Mucosa of stomach (tissue), 1 donor: Measurements from ENCODE around the gene STXBP3.

Source experiments
- H3K27me3 ChIP-seq: one replicate; pipeline ENCODE4 v1.7.0; 2013; ENCODE audit warnings: mild to moderate bottlenecking, low read length; ENCODE audit not compliant: control insufficient read depth, insufficient read depth
- H3K36me3 ChIP-seq: one replicate; pipeline ENCODE4 v1.7.0; 2013; ENCODE audit warnings: low read length; ENCODE audit not compliant: control insufficient read depth, insufficient read depth
- H3K4me1 ChIP-seq: one replicate; pipeline ENCODE4 v1.7.0; 2013; ENCODE audit warnings: mild to moderate bottlenecking, low read length; ENCODE audit not compliant: control insufficient read depth, insufficient read depth
- H3K4me3 ChIP-seq: one replicate; pipeline ENCODE4 v1.7.0; 2013; ENCODE audit warnings: low read length
- H3K9ac ChIP-seq: one replicate; pipeline ENCODE4 v1.7.0; 2013; ENCODE audit warnings: mild to moderate bottlenecking, low read length, moderate library complexity
- H3K9me3 ChIP-seq: one replicate; pipeline ENCODE4 v1.7.0; 2013; ENCODE audit warnings: mild to moderate bottlenecking, low read length, moderate library complexity; ENCODE audit not compliant: control insufficient read depth
- donor health status: Pancreatic carcinoma.

The STXBP3 gene

GRCh38 chr1:108716437-108717230, 29.8 kb upstream of the STXBP3 start:
- no peaks in the 10 kb centered on the region for H3K27me3 ChIP-seq
- peaks cover 8% of the 10 kb centered on the region for H3K4me1 ChIP-seq
- H3K36me3 ChIP-seq = no peaks in the 10 kb centered on the region
- H3K9ac ChIP-seq = no peak overlapping the region
- no peak overlapping the region for H3K4me3 ChIP-seq
- no peaks in the 10 kb centered on the region for H3K9me3 ChIP-seq

DNA sequence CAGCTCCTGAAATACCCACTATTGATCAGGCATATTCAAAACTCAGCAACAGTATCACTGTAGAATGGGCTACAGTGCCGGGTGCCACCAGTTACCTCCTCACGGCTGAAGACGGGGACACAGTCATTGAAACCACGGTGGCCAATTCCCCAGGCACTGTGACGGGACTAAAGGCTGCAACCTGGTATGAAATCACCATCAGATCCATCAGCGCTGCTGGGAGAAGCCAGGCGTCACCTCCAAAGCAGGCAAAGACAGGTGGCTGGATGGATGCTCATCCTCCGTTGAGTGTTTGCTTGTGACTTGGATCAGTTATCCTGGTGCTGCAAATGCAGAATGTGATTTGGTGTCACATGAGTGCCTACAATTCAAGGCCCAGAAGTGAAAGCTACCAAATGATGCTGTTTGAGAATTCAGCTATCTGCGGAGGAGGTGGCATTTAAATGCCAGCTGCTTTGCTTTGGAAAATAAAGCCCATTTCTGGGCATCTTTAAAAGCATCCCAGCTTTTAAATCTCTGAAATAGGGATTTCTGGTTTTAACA, 28.6 kb upstream of the STXBP3 start:
- Histone ChIP-seq H3K4me3 (no peak overlapping the region), H3K9ac (no peak overlapping the region), H3K27me3 (no peaks in the 10 kb centered on the region), H3K9me3 (no peaks in the 10 kb centered on the region), H3K36me3 (no peaks in the 10 kb centered on the region), H3K4me1 (peaks cover 8% of the 10 kb centered on the region)

GRCh38 chr1:108718927-108719655, 27.4 kb upstream of the STXBP3 start:
- Histone ChIP-seq H3K4me3 (no peak overlapping the region), H3K36me3 (no peaks in the 10 kb centered on the region), H3K4me1 (peaks cover 8% of the 10 kb centered on the region), H3K27me3 (no peaks in the 10 kb centered on the region), H3K9me3 (no peaks in the 10 kb centered on the region), H3K9ac (no peak overlapping the region)

GRCh38 chr1:108719656-108720435, 26.6 kb upstream of the STXBP3 start:
- Histone ChIP-seq H3K4me3 (no peak overlapping the region), H3K9me3 (no peaks in the 10 kb centered on the region), H3K9ac (no peak overlapping the region), H3K4me1 (peaks cover 8% of the 10 kb centered on the region), H3K27me3 (no peaks in the 10 kb centered on the region), H3K36me3 (no peaks in the 10 kb centered on the region)

DNA sequence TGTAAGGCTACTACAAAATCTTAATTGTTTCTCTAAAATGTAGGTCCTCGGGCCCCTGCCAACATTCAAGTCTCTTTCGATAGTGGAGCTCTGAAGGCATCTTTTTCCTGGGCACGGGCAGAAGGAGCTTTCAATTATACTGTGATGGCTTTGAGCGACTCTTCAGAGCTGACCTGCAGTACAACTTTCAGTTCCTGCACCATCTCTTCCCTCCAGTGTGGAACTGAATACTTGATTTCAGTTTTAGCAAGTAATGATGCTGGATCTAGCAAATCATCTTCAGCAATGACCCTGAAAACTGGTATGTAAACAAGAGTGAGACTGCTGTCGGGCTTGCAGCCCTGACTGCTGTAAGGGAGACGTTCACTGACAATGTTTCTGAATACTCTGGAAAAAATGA, 24.2 kb upstream of the STXBP3 start:
- Histone ChIP-seq H3K36me3 (no peaks in the 10 kb centered on the region), H3K27me3 (no peaks in the 10 kb centered on the region), H3K4me1 (peaks cover 16% of the 10 kb centered on the region), H3K4me3 (no peak overlapping the region), H3K9me3 (no peaks in the 10 kb centered on the region), H3K9ac (no peak overlapping the region)

- no peaks in the 10 kb centered on the region for H3K36me3 ChIP-seq
- no peaks in the 10 kb centered on the region for H3K27me3 ChIP-seq
- no peaks in the 10 kb centered on the region for H3K9me3 ChIP-seq
- H3K4me1 ChIP-seq = peaks cover 8% of the 10 kb centered on the region
- no peak overlapping the region for H3K9ac ChIP-seq
- H3K4me3 ChIP-seq = no peak overlapping the region
Measured at GRCh38 chr1:108725906-108726305, 20.6 kb upstream of the STXBP3 start.

- no peaks in the 10 kb centered on the region for H3K27me3 ChIP-seq
- H3K9ac ChIP-seq = no peak overlapping the region
- no peak overlapping the region for H3K4me3 ChIP-seq
- no peaks in the 10 kb centered on the region for H3K9me3 ChIP-seq
- no peaks in the 10 kb centered on the region for H3K36me3 ChIP-seq
- H3K4me1 ChIP-seq = peaks cover 8% of the 10 kb centered on the region
Measured at GRCh38 chr1:108728327-108728923, 18.0 kb upstream of the STXBP3 start.

DNA sequence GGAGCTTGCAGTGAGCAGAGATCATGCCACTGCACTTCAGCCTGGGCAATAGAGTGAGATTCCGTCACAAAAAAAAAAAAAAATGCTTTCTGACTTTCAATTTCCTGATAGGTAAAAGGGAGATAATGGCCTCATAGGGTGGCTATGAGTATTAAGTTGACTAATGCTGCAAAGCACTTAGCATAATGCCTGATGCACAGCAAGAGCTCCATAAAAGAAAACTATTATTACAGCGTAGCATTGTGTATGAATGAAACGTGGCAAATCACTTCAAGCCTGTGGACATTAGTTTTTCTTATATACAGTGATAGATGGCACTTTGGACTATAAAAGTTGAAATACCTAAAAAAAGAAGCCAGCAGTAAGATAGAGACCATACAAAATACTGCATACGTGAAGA, 17.0 kb upstream of the STXBP3 start:
- Histone ChIP-seq H3K9me3 (no peaks in the 10 kb centered on the region), H3K27me3 (no peaks in the 10 kb centered on the region)

GRCh38 chr1:108732398-108732797, 14.1 kb upstream of the STXBP3 start:
- Histone ChIP-seq H3K9ac (no peak overlapping the region), H3K9me3 (no peaks in the 10 kb centered on the region), H3K4me1 (no peaks in the 10 kb centered on the region), H3K4me3 (no peak overlapping the region), H3K27me3 (no peaks in the 10 kb centered on the region), H3K36me3 (no peaks in the 10 kb centered on the region)

More for the DNA sequence above, 17.0 kb upstream of the STXBP3 start:
- Histone ChIP-seq H3K36me3 (no peaks in the 10 kb centered on the region), H3K9ac (no peak overlapping the region), H3K4me1 (peaks cover 8% of the 10 kb centered on the region), H3K4me3 (no peak overlapping the region)

DNA sequence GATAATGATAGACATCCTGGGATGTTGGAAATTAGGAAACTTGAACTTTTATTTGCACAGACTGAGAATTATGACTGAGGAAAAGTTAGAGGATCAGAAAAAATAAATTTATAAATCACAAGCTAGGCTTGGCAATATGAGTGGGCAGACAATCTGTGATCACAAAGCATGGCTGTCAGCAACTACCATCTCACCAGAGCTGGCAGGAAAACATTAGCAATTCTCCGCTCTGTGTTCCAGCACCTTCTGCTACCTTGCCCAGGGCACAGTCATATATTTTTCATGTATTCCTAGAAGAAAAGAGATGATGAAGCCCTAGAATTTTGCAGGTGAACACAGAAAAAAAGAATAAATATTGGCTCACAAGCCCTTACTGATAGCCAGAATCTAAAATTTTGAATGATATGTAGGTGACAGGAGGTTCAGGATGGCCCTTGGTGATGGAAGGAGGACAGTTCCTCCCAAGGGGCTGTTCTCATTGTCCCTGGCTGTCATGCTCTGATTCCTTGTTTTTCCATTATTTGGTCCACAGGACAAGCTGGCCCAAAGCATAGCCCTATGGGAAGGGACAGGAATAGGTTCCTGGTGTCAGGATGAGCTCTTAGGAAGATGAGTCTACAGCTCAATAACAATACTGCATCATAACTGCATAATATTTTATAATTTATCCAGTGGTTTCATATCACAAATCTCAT, 12.2 kb upstream of the STXBP3 start:
- Histone ChIP-seq H3K4me1 (no peaks in the 10 kb centered on the region), H3K36me3 (no peaks in the 10 kb centered on the region), H3K27me3 (no peaks in the 10 kb centered on the region), H3K4me3 (no peak overlapping the region), H3K9me3 (no peaks in the 10 kb centered on the region), H3K9ac (no peak overlapping the region)

- H3K36me3 ChIP-seq = no peaks in the 10 kb centered on the region
- no peaks in the 10 kb centered on the region for H3K27me3 ChIP-seq
- no peaks in the 10 kb centered on the region for H3K9me3 ChIP-seq
- no peak overlapping the region for H3K4me3 ChIP-seq
- H3K4me1 ChIP-seq = peaks cover 4% of the 10 kb centered on the region
- H3K9ac ChIP-seq = no peak overlapping the region
Measured at GRCh38 chr1:108742253-108742652, 4.2 kb upstream of the STXBP3 start.
